CD14-positive monocyte (primary cell): ENCODE measurements around the gene PCP2. TPM values are rescaled to one million over a fixed set of nuclear protein-coding genes. Genes with fewer than 3 reads are reported as not detected.
A peak's percentile ranks its signal among the peaks of the same experiment; 100 is the strongest.

Source experiments
- DNase-seq, 3 donors: peaks; one replicate each; pipeline ENCODE4 v3.0.0-alpha.2; 2011 to 2022
- H2AFZ ChIP-seq: 2 replicates; pipeline ENCODE4 v1.6.0; 2012; ENCODE audit warnings: mild to moderate bottlenecking, low read depth, low read length, inconsistent platforms; ENCODE audit not compliant: insufficient read depth, poor library complexity, severe bottlenecking
- H3K27ac ChIP-seq, 2 donors: 1 replicate in 1 of 2; 2 replicates in 1 of 2; pipeline ENCODE4 v1.5.1; 2012 to 2013; ENCODE audit warnings: low read length in 2 of 2, control low read depth in 1 of 2, inconsistent platforms in 1 of 2, low read depth in 1 of 2, mild to moderate bottlenecking in 1 of 2
- H3K27me3 ChIP-seq, 2 donors: one replicate each; pipeline versions ENCODE4 v1.6.0 to v1.6.1; 2011 to 2013; ENCODE audit warnings: low read length in 2 of 2; ENCODE audit not compliant: control insufficient read depth in 2 of 2, insufficient read depth in 2 of 2
- H3K36me3 ChIP-seq, 2 donors: replicated peaks in 1 of 2; 1 replicate in 1 of 2; 2 replicates in 1 of 2; pipeline versions ENCODE4 v1.5.1 to v1.6.1; 2012 to 2013; ENCODE audit warnings: low read length in 2 of 2, control low read depth in 1 of 2, inconsistent platforms in 1 of 2, mild to moderate bottlenecking in 1 of 2; ENCODE audit not compliant: insufficient read depth in 2 of 2, control insufficient read depth in 1 of 2
- H3K4me1 ChIP-seq, 2 donors: 1 replicate in 1 of 2; 2 replicates in 1 of 2; pipeline versions ENCODE4 v1.5.1 to v1.6.1; 2012 to 2013; ENCODE audit warnings: low read length in 2 of 2, control low read depth in 1 of 2, inconsistent platforms in 1 of 2, mild to moderate bottlenecking in 1 of 2, moderate library complexity in 1 of 2; ENCODE audit not compliant: insufficient read depth in 2 of 2, control insufficient read depth in 1 of 2
- H3K4me2 ChIP-seq: replicated peaks from 2 replicates; pipeline ENCODE3; 2012; ENCODE audit warnings: low read length, moderate library complexity, mild to moderate bottlenecking; ENCODE audit not compliant: poor library complexity, severe bottlenecking; ENCODE audit errors: extremely low read depth
- H3K4me3 ChIP-seq, 3 experiments: fragments of 200-600 bp in 1 of 3; sonication (generic) in 1 of 3; replicated peaks in 1 of 3; 1 replicate in 2 of 3; 2 replicates in 1 of 3; pipeline ENCODE4 v1.5.1; 2011 to 2013; ENCODE audit warnings: low read length in 3 of 3, mild to moderate bottlenecking in 3 of 3, control low read depth in 2 of 3, low read depth in 2 of 3, inconsistent platforms in 1 of 3, moderate library complexity in 1 of 3
- H3K79me2 ChIP-seq: 2 replicates; pipeline ENCODE4 v1.6.0; 2012; ENCODE audit warnings: mild to moderate bottlenecking, control low read depth, inconsistent platforms, low read length, moderate library complexity; ENCODE audit not compliant: insufficient read depth
- H3K9ac ChIP-seq: 2 replicates; pipeline ENCODE4 v1.6.0; 2017; ENCODE audit warnings: low read length, mild to moderate bottlenecking; ENCODE audit not compliant: insufficient read depth, poor library complexity, severe bottlenecking
- H3K9me3 ChIP-seq, 2 donors: replicated peaks in 1 of 2; 1 replicate in 1 of 2; 2 replicates in 1 of 2; pipeline versions ENCODE4 v1.5.1 to v1.6.1; 2012 to 2013; ENCODE audit warnings: low read length in 2 of 2, control low read depth in 1 of 2; ENCODE audit not compliant: control insufficient read depth in 1 of 2, insufficient read depth in 1 of 2
- H4K20me1 ChIP-seq: 2 replicates; pipeline ENCODE4 v1.6.0; 2012; ENCODE audit warnings: mild to moderate bottlenecking, low read length, control low read depth, moderate library complexity; ENCODE audit not compliant: insufficient read depth
- H3K27ac Mint-ChIP-seq, 7 donors: one replicate each; pipeline ENCODE4 v1.8.0; 2020; ENCODE audit warnings: mild to moderate bottlenecking in 7 of 7, mixed read lengths in 7 of 7, moderate library complexity in 6 of 7, inconsistent platforms in 2 of 7
- H3K27me3 Mint-ChIP-seq, 3 donors: one replicate each; pipeline ENCODE4 v1.8.0; 2021 to 2022; ENCODE audit warnings: low read depth in 3 of 3, mild to moderate bottlenecking in 3 of 3, mixed read lengths in 3 of 3, moderate library complexity in 3 of 3, inconsistent platforms in 1 of 3
- H3K36me3 Mint-ChIP-seq, 2 donors: one replicate each; pipeline ENCODE4 v1.8.0; 2020; ENCODE audit warnings: mixed read lengths in 2 of 2, inconsistent platforms in 1 of 2, mild to moderate bottlenecking in 1 of 2
- H3K4me1 Mint-ChIP-seq: one replicate; pipeline ENCODE4 v1.8.0; 2020; ENCODE audit warnings: mild to moderate bottlenecking, mixed read lengths
- H3K4me3 Mint-ChIP-seq, 2 donors: one replicate each; pipeline ENCODE4 v1.8.0; 2020; ENCODE audit warnings: mild to moderate bottlenecking in 2 of 2, mixed read lengths in 2 of 2, moderate library complexity in 1 of 2
- H3K9me3 Mint-ChIP-seq, 7 donors: one replicate each; pipeline ENCODE4 v1.8.0; 2020 to 2022; ENCODE audit warnings: mixed read lengths in 7 of 7, mild to moderate bottlenecking in 6 of 7, moderate library complexity in 6 of 7, inconsistent platforms in 2 of 7
- CTCF ChIP-seq: fragments of 200-600 bp; IDR thresholded peaks from one replicate; pipeline ENCODE4 v1.8.0; 2022; ENCODE audit warnings: antibody characterized with exemption, mild to moderate bottlenecking
- WGBS: methylation state at CpG from one replicate; pipeline ENCODE4 v1.1.5; 2013; ENCODE audit warnings: missing lambda C conversion rate; ENCODE audit not compliant: insufficient coverage; 5-methylcytosine and 5-hydroxymethylcytosine counted together
- intact Hi-C, 2 donors: fragments of 100-400 bp; cut with micrococcal nuclease; formaldehyde crosslinking; loops; one replicate each; pipeline versions ENCODE4 v1.15.0 to v1.15.1; 2023
- polyA plus RNA-seq, 3 donors: library from polyadenylated mRNA; depleted of rRNA in 1 of 3; unstranded in 2 of 3; stranded (reverse) in 1 of 3; fragments of 300-500 nt in 2 of 3; fragments of >200 nt in 1 of 3; fragmentation: Illumina TruSeq in 2 of 3; gene quantifications; 1 replicate in 2 of 3; 2 replicates in 1 of 3; pipeline ENCODE4 v1.2.3, GENCODE V29; 2012 to 2021

PCP2 gene
- polyA plus RNA-seq, 3 donors, result 1.8 TPM; not detected in 2

- H4K20me1 ChIP-seq, result no peaks in the 10 kb centered on the region
- H2AFZ ChIP-seq, result peak within 1 kb of the TSS; percentile 58
- TF ChIP-seq CTCF, result no peak
- H3K27me3 ChIP-seq, result no peaks in the 10 kb centered on the region
- peak within 1 kb of the TSS; percentile 52 for H3K9ac ChIP-seq
- DNase-seq, result no peak
- H3K4me3 Mint-ChIP-seq, result peak within 1 kb of the TSS; percentile 72 to 92
- intact Hi-C loops, result no loop called here
- H3K27ac ChIP-seq, result peak within 1 kb of the TSS; percentile 70 to 87
- H3K36me3 Mint-ChIP-seq, result peaks cover 0 to 3% of the 10 kb centered on the region in 2 donors
- peak within 1 kb of the TSS; percentile 1 to 71 (median 37) for H3K4me3 ChIP-seq
- peaks cover 6 to 10% of the 10 kb centered on the region in 2 donors for H3K9me3 ChIP-seq
- peak within 1 kb of the TSS; percentile 59 to 93 (median 82) for H3K27ac Mint-ChIP-seq
- peaks cover 30 to 51% of the 10 kb centered on the region in 2 donors for H3K4me1 ChIP-seq
- H3K79me2 ChIP-seq, result peaks cover 15% of the 10 kb centered on the region
- peaks cover 0 to 3% (median 0%) of the 10 kb centered on the region in 3 donors for H3K27me3 Mint-ChIP-seq
- 21% methylated on average over 7 of the region's 9 CpGs for WGBS
- peak within 1 kb of the TSS; percentile 72 for H3K4me2 ChIP-seq
- peaks cover 7 to 17% (median 9%) of the 10 kb centered on the region in 7 donors for H3K9me3 Mint-ChIP-seq
- peaks cover 47% of the 10 kb centered on the region for H3K4me1 Mint-ChIP-seq
- H3K36me3 ChIP-seq, result no peaks in the 10 kb centered on the region
These were observed 35.3 kb upstream of the PCP2 start, which contains the start of gene RETN for GRCh38 chr19:7668842-7669241. Gene RETN (plus strand): TSS chr19:7669049. CDS start chr19:7669327, 278 bp downstream.

- peaks cover 15% of the 10 kb centered on the region for H3K79me2 ChIP-seq
- H3K36me3 Mint-ChIP-seq, result no peaks in the 10 kb centered on the region
- H3K27ac Mint-ChIP-seq, result no peak overlapping the region
- H3K9me3 ChIP-seq, result no peaks in the 10 kb centered on the region
- no peaks in the 10 kb centered on the region for H4K20me1 ChIP-seq
- H3K27ac ChIP-seq, result no peak overlapping the region
- DNase-seq, result no peak
- H3K9ac ChIP-seq, result no peak overlapping the region
- peaks cover 34% of the 10 kb centered on the region for H3K4me1 Mint-ChIP-seq
- H3K27me3 ChIP-seq, result no peaks in the 10 kb centered on the region
- no peaks in the 10 kb centered on the region for H3K36me3 ChIP-seq
- intact Hi-C loops, result no loop called here
- H2AFZ ChIP-seq, result no peak overlapping the region
- TF ChIP-seq CTCF, result no peak
- no peak overlapping the region for H3K4me3 ChIP-seq
- no peak overlapping the region for H3K4me3 Mint-ChIP-seq
- H3K9me3 Mint-ChIP-seq, result peaks cover 0 to 2% (median 0%) of the 10 kb centered on the region in 7 donors
- H3K4me1 ChIP-seq, result peaks cover 29 to 40% of the 10 kb centered on the region in 2 donors
- peaks cover 0 to 10% (median 0%) of the 10 kb centered on the region in 3 donors for H3K27me3 Mint-ChIP-seq
- 13% methylated on average over 1 of the region's 4 CpGs for WGBS
- no peak overlapping the region for H3K4me2 ChIP-seq
These were observed 31.6 kb upstream of the PCP2 start for GRCh38 chr19:7665076-7665475.
